GM12872 (cell line): ENCODE data around the gene CERKL.

Experiments
- TF ChIP-seq, protein P1 (sequence below): IDR thresholded peaks from 3 replicates; pipeline ENCODE4 v1.5.1; 2011; ENCODE audit warnings: low read depth, mild to moderate bottlenecking, low read length, moderate library complexity; ENCODE audit not compliant: insufficient read depth

The CERKL gene

DNA sequence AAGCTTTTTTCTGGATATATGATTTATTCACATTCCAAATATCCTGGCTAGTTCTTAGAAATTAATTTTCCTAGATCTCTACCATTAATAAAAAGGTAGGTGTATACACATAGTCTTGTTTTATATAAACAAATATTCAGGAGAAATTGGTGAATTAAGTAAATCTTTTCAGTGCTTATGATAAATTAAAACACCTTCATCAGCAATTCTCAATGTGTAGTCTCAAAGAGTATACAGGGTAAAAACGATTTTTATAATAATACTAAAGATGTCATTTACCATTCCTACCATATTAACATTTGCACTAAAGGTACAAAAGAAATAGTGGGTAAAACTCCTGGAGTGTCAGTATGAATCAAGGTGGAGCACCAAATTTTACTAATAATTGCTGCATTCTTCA, 40.2 kb downstream of the CERKL start:
- TF ChIP-seq, protein P1, sequence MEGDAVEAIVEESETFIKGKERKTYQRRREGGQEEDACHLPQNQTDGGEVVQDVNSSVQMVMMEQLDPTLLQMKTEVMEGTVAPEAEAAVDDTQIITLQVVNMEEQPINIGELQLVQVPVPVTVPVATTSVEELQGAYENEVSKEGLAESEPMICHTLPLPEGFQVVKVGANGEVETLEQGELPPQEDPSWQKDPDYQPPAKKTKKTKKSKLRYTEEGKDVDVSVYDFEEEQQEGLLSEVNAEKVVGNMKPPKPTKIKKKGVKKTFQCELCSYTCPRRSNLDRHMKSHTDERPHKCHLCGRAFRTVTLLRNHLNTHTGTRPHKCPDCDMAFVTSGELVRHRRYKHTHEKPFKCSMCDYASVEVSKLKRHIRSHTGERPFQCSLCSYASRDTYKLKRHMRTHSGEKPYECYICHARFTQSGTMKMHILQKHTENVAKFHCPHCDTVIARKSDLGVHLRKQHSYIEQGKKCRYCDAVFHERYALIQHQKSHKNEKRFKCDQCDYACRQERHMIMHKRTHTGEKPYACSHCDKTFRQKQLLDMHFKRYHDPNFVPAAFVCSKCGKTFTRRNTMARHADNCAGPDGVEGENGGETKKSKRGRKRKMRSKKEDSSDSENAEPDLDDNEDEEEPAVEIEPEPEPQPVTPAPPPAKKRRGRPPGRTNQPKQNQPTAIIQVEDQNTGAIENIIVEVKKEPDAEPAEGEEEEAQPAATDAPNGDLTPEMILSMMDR = no peak

DNA sequence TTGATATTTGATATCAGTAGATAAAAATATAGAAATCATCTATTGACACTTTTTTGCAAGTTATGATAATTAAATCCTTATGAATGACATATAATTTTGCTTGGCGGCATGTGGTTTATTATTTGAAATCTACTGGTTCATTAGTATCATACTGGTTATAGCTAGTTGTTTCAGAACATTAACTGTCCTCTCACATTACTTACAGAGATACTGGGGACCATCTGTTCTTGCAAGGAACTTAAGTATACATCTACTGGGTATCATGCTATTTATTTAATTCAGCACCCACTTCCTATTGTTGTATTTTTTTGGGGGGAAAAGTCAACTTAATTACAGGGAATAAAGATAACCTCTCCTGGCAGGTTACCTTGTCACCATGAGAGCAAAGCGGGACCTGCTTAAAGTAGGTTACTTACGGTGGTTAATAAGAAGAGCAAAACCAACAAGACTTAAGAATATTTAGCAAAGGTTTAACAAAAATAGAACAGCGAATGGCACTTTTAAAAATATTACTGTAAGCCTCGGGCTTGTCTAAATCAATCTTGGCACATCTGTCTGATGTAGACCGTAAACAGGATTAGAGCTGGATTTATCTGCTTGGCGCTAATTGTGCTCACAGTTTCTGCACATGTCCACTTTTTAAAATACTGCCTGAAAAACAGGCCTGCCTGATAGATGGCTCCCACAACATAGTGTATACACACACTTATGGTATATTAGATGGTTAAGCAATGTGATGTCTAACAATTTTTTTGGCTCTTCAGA, 41.8 kb downstream of the CERKL start:
- TF ChIP-seq, protein P1 = no peak

DNA sequence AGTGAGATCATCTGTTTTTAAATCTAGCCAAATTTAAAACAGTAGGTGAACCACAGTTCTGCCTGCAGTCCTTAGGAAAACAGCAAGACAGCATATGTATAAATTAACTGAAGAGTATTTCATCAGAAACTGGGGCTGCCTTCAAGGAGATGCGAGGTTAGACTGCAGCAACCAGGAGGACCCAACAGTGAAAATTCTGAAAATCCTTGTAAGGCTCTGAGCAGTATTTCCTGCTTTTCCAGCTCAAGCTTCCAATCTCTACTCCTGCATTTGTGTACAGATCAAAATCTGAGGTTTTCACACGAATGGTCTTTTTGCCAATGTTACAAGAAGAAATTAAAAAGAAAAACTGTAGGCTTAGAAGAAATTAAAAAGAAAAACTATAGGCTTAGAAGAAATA, 43.7 kb downstream of the CERKL start:
- TF ChIP-seq, protein P1 = no peak

DNA sequence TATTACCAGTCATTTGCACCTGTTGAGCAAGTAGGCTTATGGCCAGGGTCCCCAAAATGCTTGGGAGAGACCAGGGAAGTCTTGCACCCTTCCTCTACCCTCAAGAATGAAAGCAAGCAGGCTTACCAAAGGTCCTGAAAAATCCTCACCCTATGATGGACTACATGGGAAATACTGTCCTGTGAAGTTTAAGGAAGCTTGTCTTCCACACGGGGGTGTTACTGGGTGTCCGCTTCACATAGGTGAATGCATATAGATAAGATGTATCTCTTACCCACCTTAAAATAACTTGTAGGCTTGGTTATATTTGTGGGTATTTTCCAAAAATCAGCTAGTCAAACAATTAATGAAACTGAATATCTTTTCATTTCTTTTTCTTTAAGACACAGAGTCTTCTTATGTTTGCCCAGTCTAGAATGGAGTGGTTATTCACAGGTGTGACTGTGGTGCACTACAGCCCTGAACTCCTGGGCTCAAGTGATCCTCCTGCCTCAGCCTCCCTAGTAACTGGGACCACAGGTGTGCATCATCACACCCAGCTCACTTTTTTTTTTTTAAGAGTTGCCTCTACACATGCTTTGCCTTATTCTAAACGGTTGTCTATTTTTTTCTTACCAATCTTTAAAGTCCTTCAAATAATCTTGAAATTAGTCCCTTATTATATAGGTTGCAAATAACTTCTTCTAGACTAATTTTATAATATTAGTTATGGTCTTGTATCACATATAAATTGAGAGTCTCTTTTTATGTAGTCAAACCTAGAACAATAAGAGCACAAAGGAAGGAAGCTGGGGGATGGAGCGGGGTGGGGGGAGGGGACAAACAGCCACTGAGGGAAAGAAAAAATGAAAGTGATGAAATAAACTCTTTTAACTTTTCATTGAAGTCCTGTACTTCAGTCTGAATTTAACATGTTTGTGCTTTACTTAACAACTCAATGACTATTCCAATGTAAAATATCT, 49.0 kb downstream of the CERKL start:
- TF ChIP-seq, protein P1 = no peak

DNA sequence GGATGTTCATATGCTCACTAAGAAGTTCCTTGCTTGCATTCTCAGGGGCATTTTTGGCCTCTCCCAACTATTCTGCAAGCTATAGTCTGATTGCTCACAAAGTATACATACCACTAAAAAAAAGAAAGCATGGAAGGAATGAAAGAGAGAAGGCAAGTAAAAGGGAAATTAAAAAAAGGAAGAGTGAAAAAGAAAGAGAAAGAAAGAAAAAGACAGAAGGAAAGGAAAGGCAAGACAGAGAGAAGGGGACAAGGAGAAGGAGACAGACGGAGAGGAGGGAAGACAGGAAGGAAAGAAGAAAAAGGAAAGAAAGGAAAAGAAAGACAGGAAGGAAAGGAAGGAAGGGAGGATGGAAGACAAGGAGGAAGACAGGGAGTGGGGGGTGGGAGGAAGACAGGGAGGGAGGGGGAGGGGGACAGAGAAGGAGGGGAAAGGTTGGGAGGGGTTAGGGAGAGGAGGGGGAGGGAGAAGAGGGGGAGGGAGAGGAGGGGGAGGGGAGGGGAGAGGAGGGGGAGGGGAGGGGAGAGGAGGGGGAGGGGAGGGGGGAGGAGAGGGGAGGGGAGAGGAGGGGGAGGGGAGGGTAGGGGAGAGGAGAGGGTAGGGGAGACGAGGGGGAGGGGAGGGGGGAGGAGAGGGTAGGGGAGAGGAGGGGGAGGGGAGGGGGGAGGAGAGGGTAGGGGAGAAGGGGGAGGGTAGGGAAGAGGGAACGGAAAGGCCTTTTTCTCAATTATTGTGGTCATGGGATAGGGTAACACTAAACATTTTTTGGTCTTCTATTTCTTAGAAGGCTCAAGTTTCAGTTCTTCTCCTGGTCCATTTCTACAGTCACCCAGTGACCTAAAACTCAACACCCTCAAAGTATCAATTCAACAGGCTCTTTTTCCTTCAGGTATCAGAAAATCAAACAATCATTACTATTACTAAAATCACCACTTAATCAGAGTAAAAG, 50.7 kb downstream of the CERKL start:
- TF ChIP-seq, protein P1 = no peak

DNA sequence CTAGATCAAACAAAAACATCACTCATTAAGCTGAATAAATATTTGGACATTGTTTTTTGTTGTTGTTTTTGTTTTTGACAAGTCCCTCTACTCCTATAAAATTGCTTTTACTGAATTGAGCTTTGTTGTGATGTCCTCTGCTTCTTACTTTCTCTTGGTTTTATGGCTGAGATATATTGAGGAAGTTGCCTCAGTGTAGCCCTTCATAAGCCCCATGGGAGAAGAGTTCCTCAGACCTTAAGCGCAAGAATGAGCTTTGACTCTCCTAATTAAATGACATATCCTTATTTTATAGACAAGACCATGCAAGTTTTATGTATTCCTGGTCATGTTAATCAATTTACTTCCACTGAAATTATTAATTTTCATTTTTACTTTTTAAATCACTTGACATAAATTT, 54.9 kb downstream of the CERKL start:
- TF ChIP-seq, protein P1 = no peak
